Measurements from ENCODE around the gene GOLGB1.

GOLGB1 gene

GRCh38 chr3:121658716-121659435 is 90.7 kb downstream of the GOLGB1 start:
- no peak for TF ChIP-seq CTCF (IDR thresholded peaks at IDR 0.05; ENCODE audit: insufficient read depth, low read depth, low read length, missing control alignments)
- peak overlapping the region; percentile 56 for H3K4me3 ChIP-seq (ENCODE audit: low read depth, low read length)
- no peak for DNase-seq (ENCODE audit: low read depth)

- peak overlapping the region; percentile 22; the same call in 1 of the 2 replicates for H3K4me3 ChIP-seq (ENCODE audit: low read depth, low read length)
- no peak for TF ChIP-seq CTCF (IDR thresholded peaks at IDR 0.05; ENCODE audit: insufficient read depth, low read depth, low read length, missing control alignments)
- DNase-seq (ENCODE audit: low read depth): peak; percentile 68
These were observed 94.8 kb downstream of the GOLGB1 start for GRCh38 chr3:121654493-121655385.

GRCh38 chr3:121651684-121652083 is 97.9 kb downstream of the GOLGB1 start:
- no peak for DNase-seq (ENCODE audit: low read depth)
- no peak overlapping the region for H3K4me3 ChIP-seq (ENCODE audit: low read depth, low read length)
- TF ChIP-seq CTCF (IDR thresholded peaks at IDR 0.05; ENCODE audit: insufficient read depth, low read depth, low read length, missing control alignments): no peak

- no peak for TF ChIP-seq CTCF (IDR thresholded peaks at IDR 0.05; ENCODE audit: insufficient read depth, low read depth, low read length, missing control alignments)
- no peak for DNase-seq (ENCODE audit: low read depth)
- no peak overlapping the region for H3K4me3 ChIP-seq (ENCODE audit: low read depth, low read length)
These were observed 99.9 kb downstream of the GOLGB1 start for GRCh38 chr3:121649645-121650044.

- DNase-seq (ENCODE audit: low read depth): no peak
- H3K4me3 ChIP-seq (ENCODE audit: low read depth, low read length): no peak overlapping the region
- TF ChIP-seq CTCF (IDR thresholded peaks at IDR 0.05; ENCODE audit: insufficient read depth, low read depth, low read length, missing control alignments): no peak
These were observed 101.2 kb downstream of the GOLGB1 start for GRCh38 chr3:121648219-121648958.

GRCh38 chr3:121645054-121645453 is 104.5 kb downstream of the GOLGB1 start:
- H3K4me3 ChIP-seq (ENCODE audit: low read depth, low read length): no peak overlapping the region
- DNase-seq (ENCODE audit: low read depth): no peak
- TF ChIP-seq CTCF (IDR thresholded peaks at IDR 0.05; ENCODE audit: insufficient read depth, low read depth, low read length, missing control alignments): no peak
